Dermis microvascular lymphatic vessel endothelial cell (primary cell): ENCODE data around the gene PID1. TPM values are rescaled to one million over a fixed set of nuclear protein-coding genes. Genes with fewer than 3 reads are reported as not detected.

Source experiments
- DNase-seq, 2 donors: peaks; one replicate each; pipeline versions ENCODE4 v3.0.0 to v3.0.0-alpha.2; 2010; ENCODE audit warnings: low read depth in 2 of 2
- total RNA-seq: library from RNA; depleted of rRNA; stranded (reverse); fragments of >200 nt; gene quantifications from 2 replicates; pipeline ENCODE4 v1.2.1, GENCODE V29; 2014

Gene PID1
- total RNA-seq, 1 donor from 2014 or later: 0.26 TPM

DNA sequence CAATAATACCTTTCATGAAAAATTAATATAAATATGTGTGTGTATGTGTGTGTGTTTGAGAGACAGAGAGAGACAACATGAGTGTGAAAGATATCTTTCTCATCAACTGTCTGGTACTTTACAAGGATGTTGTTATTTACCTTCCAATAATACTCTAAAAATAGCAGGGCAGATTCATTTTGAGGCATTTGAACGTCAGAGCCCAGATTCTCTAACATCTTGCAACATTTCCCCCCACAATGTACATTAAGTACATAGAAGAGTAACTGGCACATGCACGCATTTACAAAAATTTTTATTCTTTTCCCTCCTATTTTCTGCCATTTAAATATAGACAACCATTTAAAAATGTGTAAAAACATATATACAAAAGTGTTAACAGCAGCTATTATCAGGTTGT, 100.9 kb downstream of the PID1 start:
- DNase-seq: no peak

DNA sequence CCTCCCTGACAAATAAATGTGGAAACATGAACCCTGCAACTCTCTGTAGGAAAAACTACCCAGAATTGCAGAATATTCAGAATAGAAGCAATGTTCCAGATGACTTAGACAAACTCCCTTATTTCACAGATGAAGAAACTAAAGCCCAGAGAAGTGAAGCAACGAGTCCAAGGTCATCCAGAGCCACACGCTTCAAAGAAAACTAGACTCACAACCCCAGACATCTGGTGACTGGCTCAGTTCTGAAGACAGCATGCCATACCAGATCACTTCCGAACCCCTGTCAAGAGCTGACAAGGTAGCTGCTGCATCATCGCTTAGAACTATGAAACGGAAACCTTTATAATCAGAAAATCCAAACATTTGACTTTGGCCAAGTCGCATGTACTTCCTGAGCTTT, 101.3 kb downstream of the PID1 start:
- no peak for DNase-seq

DNA sequence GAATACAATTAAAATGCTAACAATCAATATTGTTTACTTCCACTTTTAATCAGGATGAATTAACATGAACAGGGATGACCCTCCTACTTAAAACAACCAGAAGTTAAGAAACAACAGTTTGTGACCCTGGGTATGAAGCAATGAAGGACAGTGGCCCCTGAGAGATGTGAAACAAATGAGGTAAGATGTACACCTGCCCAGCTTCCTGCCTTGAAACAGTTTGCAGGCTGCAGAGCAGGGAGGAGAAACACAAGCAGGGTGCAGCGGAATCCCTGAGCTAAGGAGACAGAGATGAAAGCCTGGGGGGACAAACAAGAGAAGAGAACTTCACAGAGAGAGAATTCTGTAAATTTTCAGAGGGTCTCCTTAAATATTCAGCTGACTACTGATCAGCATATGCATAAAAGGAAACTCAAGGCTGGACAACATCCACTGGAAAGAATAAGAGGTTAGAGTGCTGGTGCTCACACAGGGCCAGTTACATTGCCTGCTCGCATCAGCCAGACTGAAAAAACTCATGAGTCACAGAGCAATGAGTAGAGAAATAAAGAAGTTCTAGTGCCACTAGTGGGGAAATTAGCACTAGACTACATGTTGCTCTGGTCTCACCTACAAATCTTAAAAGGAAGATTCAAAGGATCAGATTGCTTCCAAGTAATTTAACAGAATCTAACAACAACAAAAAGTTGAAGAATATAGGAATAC, 106.4 kb downstream of the PID1 start:
- DNase-seq: no peak

DNA sequence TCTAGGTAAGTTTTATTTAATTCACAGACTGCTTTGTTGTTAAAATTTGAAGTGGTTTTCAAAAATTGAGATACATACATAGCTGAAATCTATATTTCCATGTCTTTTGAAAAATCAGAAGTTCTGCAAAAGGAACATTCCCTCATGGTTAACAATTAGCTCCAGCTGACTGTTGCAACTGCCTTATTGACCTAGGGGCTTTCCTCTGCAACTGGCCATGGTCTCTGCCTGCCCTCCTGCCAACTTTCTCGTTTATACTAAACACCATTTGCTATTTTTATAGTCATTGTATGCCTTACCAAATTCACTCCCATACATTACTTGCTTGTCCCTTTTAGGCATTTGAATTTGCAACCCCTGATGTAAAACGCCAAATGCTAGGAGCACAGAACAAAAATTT, 107.2 kb downstream of the PID1 start:
- no peak for DNase-seq

DNA sequence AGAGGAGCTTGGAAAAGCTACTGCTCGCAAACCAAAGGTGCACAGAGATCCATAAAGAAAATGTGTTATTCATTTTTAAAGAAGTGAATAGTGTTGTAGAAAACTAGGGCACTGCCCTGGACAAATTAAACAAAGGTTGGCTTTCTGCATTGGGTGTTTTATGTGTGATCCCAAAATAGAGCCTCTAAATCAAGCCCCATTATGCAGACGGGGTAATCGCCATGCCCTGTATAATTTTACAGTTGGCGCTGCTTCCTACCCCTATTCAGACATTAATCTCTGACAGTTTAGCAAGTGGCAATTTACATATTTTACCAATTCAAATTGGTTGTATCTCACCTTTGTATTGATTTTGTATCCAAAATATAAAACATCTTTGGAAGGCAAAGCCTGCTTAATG, 109.1 kb downstream of the PID1 start:
- no peak for DNase-seq

DNA sequence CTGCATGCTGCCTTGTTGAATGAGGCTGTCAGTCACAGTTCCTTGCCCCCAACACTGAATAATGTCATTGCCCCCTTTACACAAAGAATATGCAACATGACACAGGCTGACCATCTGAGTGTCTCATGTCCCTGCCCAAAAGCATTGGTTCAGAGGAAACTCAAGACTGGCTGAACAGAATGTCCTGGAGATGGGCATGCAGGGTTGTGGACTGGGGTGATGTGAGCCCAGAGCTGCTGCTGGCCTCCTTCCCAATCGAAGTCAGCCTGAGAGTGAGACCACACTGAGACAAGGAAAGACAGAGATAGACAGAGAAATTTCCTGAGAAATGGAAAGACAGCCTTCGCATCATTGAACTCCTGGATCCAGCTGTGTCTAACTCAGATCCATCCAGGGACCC, 110.1 kb downstream of the PID1 start:
- DNase-seq: no peak

DNA sequence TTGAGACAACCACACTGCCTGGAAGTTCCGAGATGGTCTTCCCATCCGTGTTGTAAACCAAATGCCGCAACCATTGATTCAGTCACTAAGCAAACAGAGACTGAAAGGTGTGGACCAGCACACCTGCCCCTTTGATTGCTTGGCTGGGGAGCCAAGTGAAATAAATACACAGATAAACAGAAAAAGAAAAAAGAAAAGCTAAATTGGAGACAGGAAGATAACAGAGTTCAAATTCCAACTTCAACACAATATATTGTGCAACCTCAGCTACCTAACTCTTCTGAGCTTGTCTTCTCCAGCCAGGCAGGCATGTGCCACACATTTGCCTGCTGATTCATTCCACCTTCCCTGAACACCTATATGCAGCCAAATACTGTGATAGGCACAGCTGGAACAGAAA, 110.9 kb downstream of the PID1 start:
- no peak for DNase-seq

DNA sequence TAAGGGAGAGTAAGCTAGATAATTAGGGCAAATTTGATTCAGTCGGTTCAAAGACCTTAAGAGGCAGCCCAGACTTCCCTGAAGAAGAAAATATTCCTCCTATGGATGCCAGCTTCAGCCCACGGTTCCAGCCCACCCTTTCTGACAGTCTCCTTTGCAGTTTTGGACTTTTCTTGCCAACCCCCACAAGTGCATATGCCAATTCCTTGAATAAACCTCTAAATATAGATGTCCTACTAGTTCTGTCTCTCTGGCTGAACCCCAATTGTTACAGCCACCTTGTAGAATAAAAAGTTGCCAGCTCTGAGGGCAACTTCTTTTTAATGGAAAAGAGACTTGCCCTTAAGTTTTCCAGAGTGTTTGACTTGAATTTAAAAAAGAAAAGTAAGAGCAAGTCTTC, 111.7 kb downstream of the PID1 start:
- no peak for DNase-seq

DNA sequence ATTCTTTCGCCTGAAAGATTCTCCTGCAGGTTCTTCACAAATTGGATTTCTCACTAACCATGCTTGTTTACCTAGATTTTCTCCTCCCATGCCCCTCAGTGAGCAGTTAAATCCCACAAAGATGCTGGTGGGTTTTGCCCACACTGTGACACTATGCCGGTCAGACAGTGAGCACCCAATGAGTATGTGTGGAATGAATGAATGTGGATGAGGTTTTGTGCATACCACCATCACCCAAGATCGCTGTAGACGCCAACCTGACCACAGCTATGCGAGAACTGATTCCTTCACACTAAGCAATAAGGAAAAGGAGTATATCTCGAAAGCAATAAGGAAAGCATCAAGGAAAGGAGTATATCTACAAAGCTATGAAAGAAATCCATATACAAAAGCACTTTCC, 116.7 kb downstream of the PID1 start:
- DNase-seq: no peak

DNA sequence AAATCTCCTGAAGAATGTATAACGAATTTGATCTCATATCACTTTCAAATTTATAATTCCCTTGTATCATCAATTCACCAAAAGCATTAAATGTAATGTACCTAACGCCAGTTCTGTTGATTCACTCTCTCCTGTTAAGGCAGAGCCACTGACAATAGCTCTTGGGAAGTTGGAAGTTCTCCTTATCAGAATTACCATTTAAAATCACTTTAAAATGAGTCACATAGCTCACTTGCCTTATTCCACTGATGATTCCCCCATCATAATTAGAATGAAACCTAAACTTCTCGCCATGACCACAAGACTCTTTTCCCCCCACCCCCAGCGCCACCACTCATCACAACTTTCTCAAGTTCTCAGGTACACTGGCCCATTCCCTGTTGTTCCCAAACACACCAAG, 117.1 kb downstream of the PID1 start:
- no peak for DNase-seq

DNA sequence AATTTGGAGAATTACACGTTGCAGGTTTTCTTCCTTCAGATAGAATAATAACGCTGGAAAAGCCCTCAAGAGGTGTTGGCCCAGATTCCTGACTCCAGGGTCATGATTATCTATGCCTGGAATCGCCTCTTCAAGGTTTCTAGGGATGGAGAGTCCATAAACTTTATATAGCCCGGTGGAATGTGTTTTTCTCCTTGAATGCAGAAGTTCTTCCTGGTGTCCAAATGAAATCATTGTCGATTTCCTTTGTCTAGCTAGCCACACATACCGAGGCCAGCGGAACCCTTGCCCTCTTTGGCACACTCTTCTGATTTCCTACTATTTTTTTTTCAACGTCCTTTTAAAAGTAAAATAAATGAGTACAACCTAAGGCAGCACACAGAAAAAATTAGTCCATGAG, 117.8 kb downstream of the PID1 start:
- DNase-seq: peak; percentile 16 to 36

DNA sequence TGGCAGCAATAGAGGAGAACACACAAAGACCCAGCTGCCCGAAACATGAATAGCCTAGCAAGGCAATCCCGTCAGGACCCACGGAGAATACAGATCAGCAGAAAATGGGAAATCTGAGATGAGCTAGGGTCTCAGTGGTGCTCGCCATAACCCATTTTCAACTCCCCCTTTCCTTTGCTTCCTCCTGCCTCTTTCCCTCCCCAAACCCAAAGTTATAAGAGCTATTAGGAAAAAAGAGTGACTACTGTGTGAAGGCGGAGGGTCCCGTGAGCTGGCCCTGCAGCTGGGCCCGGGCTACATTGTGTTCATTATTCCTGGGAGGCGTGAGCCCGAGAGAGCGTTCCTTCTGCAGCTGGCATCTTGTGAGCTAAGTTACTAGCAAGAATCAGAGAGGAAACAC, 118.4 kb downstream of the PID1 start:
- no peak for DNase-seq

DNA sequence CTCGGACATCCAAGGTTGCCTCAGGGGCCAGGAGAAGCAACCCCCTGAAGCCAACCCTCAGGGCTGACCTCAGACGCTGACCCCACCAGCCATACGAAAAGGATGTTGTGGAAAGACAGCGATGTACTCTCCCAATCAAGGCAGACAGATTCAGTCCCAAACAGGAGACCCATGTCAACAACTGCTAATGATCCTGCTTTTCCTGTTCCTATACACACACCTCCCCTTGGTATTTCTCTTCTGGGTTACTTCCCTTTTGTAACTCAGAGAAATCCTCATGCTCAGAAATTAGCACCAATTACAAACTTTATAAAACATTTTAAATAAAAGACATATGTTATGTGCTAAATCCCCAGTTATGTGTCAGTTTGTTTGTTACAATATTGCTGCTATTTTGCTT, 120.8 kb downstream of the PID1 start:
- DNase-seq: no peak

DNA sequence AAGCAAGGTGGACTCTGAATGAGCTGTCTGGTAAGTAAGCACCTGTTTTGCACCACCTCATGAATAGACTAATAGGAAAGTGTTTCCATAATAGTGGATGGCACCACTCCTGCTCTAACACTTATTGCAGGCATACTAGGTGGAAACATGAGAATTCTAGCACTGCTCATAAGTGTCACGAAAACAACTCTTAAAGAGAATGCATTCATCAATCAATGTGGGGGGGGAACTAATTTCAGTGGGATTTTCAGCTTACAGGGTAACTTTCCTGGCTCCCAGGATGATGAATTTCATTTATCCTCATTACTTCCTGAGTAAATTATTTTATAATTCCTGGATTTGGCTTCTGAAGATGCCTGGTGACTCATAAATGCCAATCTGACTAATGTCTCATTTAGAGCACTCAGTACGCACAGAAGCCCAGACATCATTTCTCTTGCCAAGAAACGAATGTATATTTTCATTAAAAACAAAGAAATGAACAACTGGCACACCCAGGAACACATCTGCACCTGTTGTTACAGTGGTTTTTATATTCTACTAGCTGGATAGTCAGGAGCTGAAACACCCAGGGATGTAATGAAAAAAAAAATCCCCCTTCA, 129.6 kb downstream of the PID1 start:
- DNase-seq: peak in 1 of 2 donors; percentile 3

DNA sequence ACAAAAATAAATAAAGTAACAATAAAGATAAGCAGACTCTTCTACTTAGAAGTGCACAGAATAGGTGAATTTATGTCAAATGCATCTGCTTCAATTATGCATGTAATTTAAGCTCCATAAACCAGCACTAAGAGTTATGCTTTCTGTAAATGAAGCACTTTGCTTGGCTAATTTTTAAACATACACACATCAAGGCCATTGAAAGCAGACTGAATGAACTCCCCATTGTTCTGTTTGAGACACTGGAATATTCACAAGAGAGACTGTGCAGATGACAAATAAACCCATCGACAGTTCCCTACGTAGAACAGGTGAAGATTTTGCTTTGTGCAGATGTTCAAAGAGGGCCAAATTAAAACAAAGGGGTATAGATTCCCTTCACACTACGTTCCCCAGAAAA, 133.4 kb downstream of the PID1 start:
- no peak for DNase-seq

DNA sequence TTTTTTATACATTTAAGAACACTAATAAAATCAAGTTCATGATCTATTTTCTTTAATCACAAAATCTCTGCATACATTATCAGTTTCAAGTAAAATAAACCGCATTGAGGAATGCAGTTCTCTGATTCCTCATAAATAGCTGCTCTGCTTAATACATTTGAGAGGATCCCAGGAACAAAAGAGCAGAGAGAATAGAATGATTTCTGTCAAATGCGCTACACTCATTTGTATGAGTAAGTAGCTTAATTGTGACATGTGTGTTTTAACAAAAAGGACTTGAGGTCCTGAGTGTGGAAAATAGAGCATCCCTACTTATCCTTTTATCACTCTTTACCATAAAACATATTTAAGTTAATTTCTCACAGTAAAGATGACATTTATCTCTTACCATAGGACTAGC, 134.0 kb downstream of the PID1 start:
- no peak for DNase-seq

DNA sequence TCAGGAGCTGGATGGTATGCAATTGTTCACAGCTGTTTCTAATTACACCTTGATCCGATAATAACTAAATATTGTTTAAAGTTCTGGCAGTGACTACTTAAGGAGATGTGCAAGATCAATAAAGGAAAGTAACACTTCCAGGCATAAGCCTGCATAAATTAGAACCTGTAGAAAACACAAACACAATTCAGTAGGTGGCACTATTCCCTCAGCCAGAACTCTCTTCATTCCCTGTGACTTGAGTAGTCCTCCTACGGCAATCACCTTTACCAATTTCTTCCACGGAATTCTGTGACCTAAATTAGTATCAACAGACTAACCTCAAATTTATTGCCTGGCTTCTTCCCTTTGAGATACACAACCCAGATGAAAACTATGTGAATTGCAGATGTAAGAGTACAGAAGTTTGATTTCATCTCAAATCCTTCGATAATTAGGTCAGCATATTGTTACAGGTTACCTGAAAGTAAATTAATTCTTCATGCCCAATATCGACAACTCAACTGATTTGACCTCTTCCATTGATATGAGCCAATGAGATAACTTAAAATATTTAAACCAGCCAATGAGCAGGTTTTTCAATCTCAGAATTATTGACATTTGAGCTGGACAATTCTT, 137.8 kb downstream of the PID1 start:
- DNase-seq: peak; percentile 3 to 16

DNA sequence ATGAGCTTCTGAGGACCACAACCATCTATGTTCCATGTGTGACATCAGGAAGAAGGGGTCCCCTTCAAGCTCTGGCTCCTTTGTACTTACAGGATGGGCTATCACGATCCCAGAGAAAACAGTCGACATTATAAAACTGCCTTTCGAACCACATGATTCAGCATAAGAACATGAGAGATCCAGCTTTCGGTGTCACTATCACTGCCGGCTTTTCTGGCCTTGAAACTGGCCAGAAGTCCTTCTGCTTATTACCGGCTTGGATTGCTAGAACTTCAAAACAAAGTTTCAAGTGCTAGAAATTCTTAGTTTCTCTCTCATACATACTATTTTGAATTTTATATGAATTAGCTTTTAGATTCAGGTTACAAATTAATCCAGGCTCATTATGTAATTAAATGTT, 138.9 kb downstream of the PID1 start:
- no peak for DNase-seq

DNA sequence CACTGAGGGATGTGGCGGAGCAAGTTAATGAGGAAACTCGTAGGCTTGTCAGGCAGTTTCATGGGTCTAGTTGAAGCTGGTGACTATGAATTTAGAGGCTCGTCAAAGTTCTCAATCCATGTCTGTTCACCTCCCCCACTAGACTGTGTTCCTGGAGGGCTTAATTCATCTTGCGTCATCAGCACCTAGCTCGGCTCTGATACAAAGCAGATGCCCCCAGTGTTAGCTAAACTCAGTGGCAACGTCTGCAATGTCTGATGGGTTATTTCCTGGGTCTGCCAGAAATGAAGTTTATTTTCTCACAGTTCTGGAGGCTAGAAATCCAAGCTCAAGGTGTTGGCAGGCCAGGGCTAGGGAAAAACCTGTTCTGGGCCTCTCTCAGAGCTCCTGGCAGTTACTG, 140.6 kb downstream of the PID1 start:
- no peak for DNase-seq

DNA sequence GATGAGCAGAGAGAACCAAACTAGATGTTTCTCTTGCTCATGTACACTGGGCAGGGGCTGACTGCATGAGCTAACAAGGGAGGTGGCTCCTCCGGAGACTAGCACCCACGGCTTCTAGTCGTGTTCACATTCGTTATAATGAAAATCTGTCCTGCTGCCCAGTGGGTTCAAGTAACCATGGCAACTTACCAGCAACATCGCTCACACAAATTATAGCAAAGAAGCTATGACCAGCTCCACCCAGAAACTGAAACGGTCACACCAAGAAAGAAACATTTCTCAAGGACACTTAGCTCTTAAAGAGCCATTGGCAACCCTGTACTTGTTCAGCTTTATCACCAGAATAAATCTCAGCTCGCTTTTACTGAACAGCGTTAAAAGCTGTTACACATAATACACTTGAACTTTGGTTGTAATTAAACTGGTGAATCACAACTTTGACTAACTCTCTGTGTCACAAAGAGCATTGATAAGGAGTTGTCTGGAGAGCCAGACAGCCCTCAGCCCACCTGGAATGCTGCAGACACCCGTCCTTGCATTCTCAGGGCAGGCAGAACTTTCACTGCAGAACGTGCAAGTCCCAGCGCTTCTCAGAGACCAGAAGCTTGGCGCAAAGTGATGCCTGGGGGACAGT, 141.2 kb downstream of the PID1 start:
- no peak for DNase-seq

DNA sequence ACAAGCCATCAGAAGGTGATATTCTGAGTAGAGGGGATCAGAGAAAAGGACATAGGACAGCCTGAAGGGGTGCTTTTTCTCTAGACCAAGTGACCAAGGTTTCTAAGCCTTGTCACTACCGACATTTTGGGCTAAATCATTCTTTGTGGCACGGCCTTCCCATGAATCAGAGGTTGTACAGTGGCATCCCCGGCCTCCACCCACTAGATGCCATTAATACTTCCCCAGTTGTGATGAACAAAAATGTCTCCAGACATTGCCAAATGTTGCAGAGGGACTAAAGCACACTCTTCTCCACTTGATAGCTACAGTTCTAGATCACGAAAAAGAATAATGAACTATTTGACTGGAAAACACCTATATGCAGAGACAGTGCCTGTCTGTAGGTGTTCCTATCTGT, 143.6 kb downstream of the PID1 start:
- DNase-seq: no peak

DNA sequence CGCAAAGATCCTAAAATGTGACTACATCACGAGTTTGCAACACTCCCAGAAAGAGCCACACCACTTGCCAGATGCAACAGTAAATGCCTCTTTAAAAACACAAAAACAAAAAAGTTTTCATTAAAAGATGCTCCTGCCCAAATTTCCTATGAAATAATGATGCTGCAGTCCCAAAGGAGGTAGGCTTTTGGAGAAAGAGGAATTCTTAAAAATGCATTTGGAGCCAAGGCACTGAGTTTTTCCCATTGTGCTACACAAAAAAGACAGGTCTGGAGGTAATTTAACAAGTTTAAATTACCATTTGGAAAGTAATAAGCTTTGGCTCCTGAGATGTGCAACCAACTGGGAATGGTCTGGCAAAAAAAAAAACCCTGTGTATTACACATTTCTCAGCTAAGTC, 145.0 kb downstream of the PID1 start:
- DNase-seq: no peak

DNA sequence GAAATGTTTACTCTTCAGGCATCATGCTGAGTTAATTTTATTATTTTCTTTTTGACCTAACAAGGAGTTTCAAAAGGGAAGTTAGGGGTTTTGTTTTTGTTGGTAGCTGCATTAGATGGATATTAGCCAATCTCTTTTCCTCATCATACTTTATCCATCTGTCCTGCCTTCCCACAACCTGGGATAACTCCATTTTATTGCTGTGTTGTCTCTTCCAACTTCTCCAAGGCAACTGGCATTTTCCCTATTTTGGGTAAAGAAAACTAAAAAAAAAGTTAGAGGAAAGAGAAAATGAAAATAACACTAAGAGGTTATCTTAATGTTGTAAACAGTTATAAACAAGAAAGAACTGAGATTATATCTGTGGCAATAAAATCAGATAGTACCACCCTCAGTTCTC, 147.0 kb downstream of the PID1 start:
- DNase-seq: no peak
